OCI-LY1 (cell line): ENCODE results near the gene OLFML1.

ENCODE experiments used
- H2AFZ ChIP-seq: fragments of 200-600 bp; sonication (generic), shearing (Covaris generic); 2 replicates; pipeline ENCODE4 v1.6.0; 2014; ENCODE audit warnings: antibody characterized with exemption, mild to moderate bottlenecking, low read length
- H3F3A ChIP-seq: fragments of 200-600 bp; sonication (generic), shearing (Covaris generic); 2 replicates; pipeline ENCODE4 v1.6.0; 2014; ENCODE audit warnings: mild to moderate bottlenecking, antibody characterized with exemption, low read length, moderate library complexity; ENCODE audit not compliant: insufficient read depth
- H3K27ac ChIP-seq: fragments of 200-600 bp; sonication (generic); 2 replicates; pipeline ENCODE4 v1.5.1; 2014; ENCODE audit warnings: low read length, mixed run types, mild to moderate bottlenecking, low read depth; ENCODE audit not compliant: poor library complexity, severe bottlenecking
- H3K27me3 ChIP-seq: fragments of 200-600 bp; sonication (generic); 2 replicates; pipeline ENCODE4 v1.6.0; 2014; ENCODE audit warnings: antibody characterized with exemption, mild to moderate bottlenecking, low read length, moderate library complexity; ENCODE audit not compliant: insufficient read depth
- H3K36me3 ChIP-seq: fragments of 200-600 bp; sonication (generic); 2 replicates; pipeline ENCODE4 v1.6.1; 2014; ENCODE audit warnings: mild to moderate bottlenecking, antibody characterized with exemption, low read length, moderate library complexity, mixed read lengths; ENCODE audit not compliant: insufficient read depth
- H3K4me1 ChIP-seq: fragments of 200-600 bp; sonication (generic); 2 replicates; pipeline ENCODE4 v1.5.1; 2014; ENCODE audit warnings: mild to moderate bottlenecking, low read length, moderate library complexity; ENCODE audit not compliant: insufficient read depth, severe bottlenecking
- H3K4me2 ChIP-seq: fragments of 200-600 bp; sonication (generic), shearing (Covaris generic); 2 replicates; pipeline ENCODE4 v1.6.1; 2014; ENCODE audit warnings: low read length
- H3K4me3 ChIP-seq: fragments of 200-600 bp; sonication (generic); 2 replicates; pipeline ENCODE4 v1.5.1; 2014; ENCODE audit warnings: low read length, low read depth, mild to moderate bottlenecking, mixed read lengths; ENCODE audit not compliant: poor library complexity, severe bottlenecking
- H3K79me2 ChIP-seq: fragments of 200-600 bp; shearing (Covaris generic); 2 replicates; pipeline ENCODE4 v1.6.1; 2016; ENCODE audit warnings: mixed run types, low read length, mixed read lengths; ENCODE audit not compliant: insufficient read depth
- H3K9ac ChIP-seq: fragments of 200-600 bp; sonication (generic), shearing (Covaris generic); 2 replicates; pipeline ENCODE4 v1.6.1; 2014; ENCODE audit warnings: mild to moderate bottlenecking, low read length, mixed read lengths
- H3K9me2 ChIP-seq: fragments of 200-600 bp; sonication (generic), shearing (Covaris generic); 2 replicates; pipeline ENCODE4 v1.6.1; 2014; ENCODE audit warnings: low read depth, mild to moderate bottlenecking, low read length, mixed read lengths
- H3K9me3 ChIP-seq: fragments of 200-600 bp; shearing (Covaris generic); 2 replicates; pipeline ENCODE4 v1.6.1; 2014; ENCODE audit warnings: low read length, mixed read lengths
- H4K20me1 ChIP-seq: fragments of 200-600 bp; sonication (generic), shearing (Covaris generic); 2 replicates; pipeline ENCODE4 v1.6.0; 2016; ENCODE audit warnings: mild to moderate bottlenecking, low read length; ENCODE audit not compliant: insufficient read depth
- EZH2 ChIP-seq: fragments of 200-600 bp; sonication (generic), shearing (Covaris generic); IDR thresholded peaks from 2 replicates; pipeline ENCODE4 v1.8.0; 2017; ENCODE audit warnings: borderline replicate concordance, mixed run types, mild to moderate bottlenecking, antibody characterized with exemption, low read length, moderate library complexity, mixed read lengths
- TF ChIP-seq, protein P1 (sequence below): fragments of 200-600 bp; sonication (generic), shearing (Covaris generic); IDR thresholded peaks from 2 replicates; pipeline ENCODE4 v1.5.1; 2017; ENCODE audit warnings: mild to moderate bottlenecking, antibody characterized with exemption, low read length, moderate library complexity, mixed read lengths

The OLFML1 gene

DNA sequence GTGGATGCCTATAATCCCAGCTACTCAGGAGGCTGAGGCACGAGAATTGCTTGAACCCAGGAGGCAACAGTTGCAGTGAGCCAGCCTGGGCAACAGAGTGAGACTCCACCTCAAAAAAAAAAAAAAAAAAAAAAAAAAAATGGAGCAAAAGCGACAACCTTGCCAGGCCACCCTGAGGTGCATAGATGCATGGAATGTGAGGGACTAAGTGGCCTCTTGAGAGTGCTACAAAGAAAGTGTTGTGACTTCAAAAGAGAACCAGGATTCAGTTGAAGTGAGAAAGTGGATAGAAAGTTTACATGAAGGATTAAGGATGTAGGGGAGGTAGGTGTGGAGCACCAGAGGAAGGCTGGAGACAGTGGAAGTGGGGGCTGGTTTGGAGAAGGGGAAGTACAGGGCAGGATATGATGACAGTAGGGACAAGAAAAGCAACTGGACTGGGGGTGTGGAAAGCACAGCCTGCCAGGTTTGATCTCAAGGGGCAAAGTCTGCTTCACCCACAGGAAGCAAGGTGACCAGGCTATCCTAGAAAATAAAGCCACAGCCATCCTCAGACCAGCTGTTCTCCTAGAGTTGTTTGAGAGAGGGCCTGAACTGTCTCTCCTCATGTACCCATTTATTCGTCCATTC, 36.0 kb upstream of the OLFML1 start:
- no peak for TF ChIP-seq EZH2
- TF ChIP-seq, protein P1, sequence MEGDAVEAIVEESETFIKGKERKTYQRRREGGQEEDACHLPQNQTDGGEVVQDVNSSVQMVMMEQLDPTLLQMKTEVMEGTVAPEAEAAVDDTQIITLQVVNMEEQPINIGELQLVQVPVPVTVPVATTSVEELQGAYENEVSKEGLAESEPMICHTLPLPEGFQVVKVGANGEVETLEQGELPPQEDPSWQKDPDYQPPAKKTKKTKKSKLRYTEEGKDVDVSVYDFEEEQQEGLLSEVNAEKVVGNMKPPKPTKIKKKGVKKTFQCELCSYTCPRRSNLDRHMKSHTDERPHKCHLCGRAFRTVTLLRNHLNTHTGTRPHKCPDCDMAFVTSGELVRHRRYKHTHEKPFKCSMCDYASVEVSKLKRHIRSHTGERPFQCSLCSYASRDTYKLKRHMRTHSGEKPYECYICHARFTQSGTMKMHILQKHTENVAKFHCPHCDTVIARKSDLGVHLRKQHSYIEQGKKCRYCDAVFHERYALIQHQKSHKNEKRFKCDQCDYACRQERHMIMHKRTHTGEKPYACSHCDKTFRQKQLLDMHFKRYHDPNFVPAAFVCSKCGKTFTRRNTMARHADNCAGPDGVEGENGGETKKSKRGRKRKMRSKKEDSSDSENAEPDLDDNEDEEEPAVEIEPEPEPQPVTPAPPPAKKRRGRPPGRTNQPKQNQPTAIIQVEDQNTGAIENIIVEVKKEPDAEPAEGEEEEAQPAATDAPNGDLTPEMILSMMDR = no peak
- no peaks in the 10 kb centered on the region for H3K9me3 ChIP-seq
- no peaks in the 10 kb centered on the region for H3F3A ChIP-seq
- H3K27me3 ChIP-seq = no peaks in the 10 kb centered on the region
- H3K27ac ChIP-seq = no peak overlapping the region
- H4K20me1 ChIP-seq = no peaks in the 10 kb centered on the region
- no peak overlapping the region for H3K4me3 ChIP-seq
- no peaks in the 10 kb centered on the region for H3K4me1 ChIP-seq
- H3K79me2 ChIP-seq = no peaks in the 10 kb centered on the region
- H3K36me3 ChIP-seq = no peaks in the 10 kb centered on the region
- no peak overlapping the region for H3K9ac ChIP-seq
- no peak overlapping the region for H2AFZ ChIP-seq
- H3K4me2 ChIP-seq = no peak overlapping the region
- H3K9me2 ChIP-seq = no peaks in the 10 kb centered on the region

DNA sequence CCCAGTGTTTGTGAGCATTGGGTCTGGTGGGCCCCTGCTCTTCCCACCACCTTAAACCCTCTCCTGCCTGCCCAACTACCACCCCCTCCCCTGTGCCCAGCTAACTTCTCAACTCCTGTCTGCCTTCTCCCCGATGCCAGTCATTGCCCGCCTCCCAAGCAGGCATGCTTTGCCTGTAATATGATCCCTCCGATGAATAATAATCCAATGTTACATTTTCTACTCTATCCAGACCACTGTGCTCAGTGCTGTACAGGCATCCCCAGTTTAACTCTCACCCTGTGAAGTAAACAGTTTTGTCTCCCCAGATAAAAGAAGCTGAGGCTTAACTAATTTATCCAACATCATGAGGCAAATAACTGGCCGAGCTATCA, 35.5 kb upstream of the OLFML1 start:
- no peak overlapping the region for H3K4me2 ChIP-seq

DNA sequence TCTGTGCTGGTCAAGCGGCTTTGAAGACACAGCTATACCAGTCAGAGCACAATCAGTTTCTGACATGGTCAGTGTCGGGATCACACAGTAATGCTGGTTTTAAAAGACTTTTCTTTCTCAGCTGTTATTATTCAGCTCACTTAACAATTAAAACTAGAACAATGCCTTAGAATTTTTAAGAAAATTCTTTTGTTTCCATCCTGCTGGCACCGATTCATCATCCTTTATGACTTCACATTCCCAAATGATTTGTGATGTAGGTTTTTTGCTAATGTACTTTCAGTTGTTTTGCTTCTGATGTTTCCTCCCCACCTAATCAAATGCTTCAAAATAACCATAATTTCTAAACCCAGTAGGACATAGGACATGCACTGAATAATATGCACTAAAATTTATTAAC, 34.5 kb upstream of the OLFML1 start:
- Histone ChIP-seq H3K36me3 (no peaks in the 10 kb centered on the region), H2AFZ (no peak overlapping the region), H4K20me1 (no peaks in the 10 kb centered on the region), H3K4me3 (no peak overlapping the region), H3K9me2 (no peaks in the 10 kb centered on the region), H3K4me2 (no peak overlapping the region), H3K9me3 (no peaks in the 10 kb centered on the region), H3K79me2 (no peaks in the 10 kb centered on the region), H3K9ac (no peak overlapping the region), H3F3A (no peaks in the 10 kb centered on the region), H3K27me3 (no peaks in the 10 kb centered on the region), H3K4me1 (no peaks in the 10 kb centered on the region), H3K27ac (no peak overlapping the region)
- TF ChIP-seq, protein P1 = no peak
- no peak for TF ChIP-seq EZH2

More for the DNA sequence above, 35.5 kb upstream of the OLFML1 start:
- H3F3A ChIP-seq = no peaks in the 10 kb centered on the region
- H3K9me2 ChIP-seq = no peaks in the 10 kb centered on the region
- H4K20me1 ChIP-seq = no peaks in the 10 kb centered on the region
- no peak overlapping the region for H3K4me3 ChIP-seq
- no peaks in the 10 kb centered on the region for H3K4me1 ChIP-seq
- no peaks in the 10 kb centered on the region for H3K36me3 ChIP-seq
- H3K79me2 ChIP-seq = no peaks in the 10 kb centered on the region
- H2AFZ ChIP-seq = no peak overlapping the region
- no peaks in the 10 kb centered on the region for H3K9me3 ChIP-seq
- TF ChIP-seq, protein P1 = no peak
- no peak for TF ChIP-seq EZH2
- H3K27me3 ChIP-seq = no peaks in the 10 kb centered on the region
- H3K9ac ChIP-seq = no peak overlapping the region
- no peak overlapping the region for H3K27ac ChIP-seq
